Testis (tissue), 5 donors: ENCODE measurements around the gene TPM2. TPM values are rescaled to one million over a fixed set of nuclear protein-coding genes. Genes with fewer than 3 reads are reported as not detected.

Experiments
- DNase-seq: peaks from one replicate; pipeline ENCODE4 v3.0.0-alpha.2; 2019
- H3K27ac ChIP-seq, 2 donors: fragments of 200-600 bp; sonication (generic); one replicate each; pipeline ENCODE4 v1.5.1; 2019
- H3K27me3 ChIP-seq: fragments of 200-600 bp; sonication (generic); one replicate; pipeline ENCODE4 v1.5.1; 2019
- H3K36me3 ChIP-seq: fragments of 200-600 bp; sonication (generic); one replicate; pipeline ENCODE4 v1.5.1; 2017; ENCODE audit warnings: low read depth; ENCODE audit errors: missing control alignments
- H3K4me1 ChIP-seq: fragments of 200-600 bp; sonication (generic); one replicate; pipeline ENCODE4 v1.5.1; 2019
- H3K4me3 ChIP-seq, 2 donors: fragments of 200-600 bp; sonication (generic); one replicate each; pipeline ENCODE4 v1.5.1; 2017 to 2019
- H3K9me3 ChIP-seq: fragments of 200-600 bp; sonication (generic); one replicate; pipeline ENCODE4 v1.5.1; 2017
- CTCF ChIP-seq, 3 experiments: fragments of 450-650 bp in 2 of 3; fragments of 200-600 bp in 1 of 3; sonication (generic) in 1 of 3; IDR thresholded peaks; one replicate each; pipeline ENCODE4 v1.5.1; 2016 to 2019; ENCODE audit warnings: antibody characterized with exemption in 3 of 3, mild to moderate bottlenecking in 2 of 3, moderate library complexity in 1 of 3
- POLR2A ChIP-seq: fragments of 450-650 bp; IDR thresholded peaks from one replicate; pipeline ENCODE4 v1.6.1; 2017; ENCODE audit warnings: antibody characterized with exemption, mild to moderate bottlenecking, moderate library complexity
- WGBS, 2 donors: methylation state at CpG; one replicate each; pipeline ENCODE4 v1.1.5; 2018; 5-methylcytosine and 5-hydroxymethylcytosine counted together
- intact Hi-C: fragments of 100-400 bp; cut with DNase I; formaldehyde crosslinking; loops from one replicate; pipeline ENCODE4 v1.15.1; 2023; ENCODE audit warnings: low total_unique reads
- long read RNA-seq, 2 donors: transcript quantifications; one replicate each; lab custom pipeline, GENCODE V29; 2026
- polyA plus RNA-seq: library from polyadenylated mRNA; stranded (reverse); fragments of 350-450 nt; fragmentation: Illumina TruSeq; extraction: RNeasy Lipid Tissue Mini Kit (QIAGEN cat#74804); gene quantifications from one replicate; pipeline ENCODE4 v1.2.3, GENCODE V29; 2014; ENCODE audit warnings: low read depth, low replicate concordance; ENCODE audit not compliant: insufficient read depth
- total RNA-seq, 2 donors: library from RNA; depleted of rRNA; stranded (reverse); fragments of >200 nt; gene quantifications; one replicate each; pipeline ENCODE4 v1.2.3, GENCODE V29; 2016

TPM2 gene
- 100 to 1,000 TPM; 182 to 211 TPM for total RNA-seq
- 369 TPM for polyA plus RNA-seq
- long read RNA-seq, donor 1, transcript TPM2-201 (9 exons, 1,018 nt), result minor isoform, 14 of 90 reads
- long read RNA-seq, donor 1, transcript TPM2-203 (9 exons, 1,183 nt), result major isoform, 40 of 90 reads
- long read RNA-seq, donor 1, partial matches to known transcripts, result 35 of 90 reads
- long read RNA-seq, donor 1, other reads (novel, unspliced or antisense), result 0 of 90 reads
- long read RNA-seq, donor 2, transcript TPM2-201 (9 exons, 1,018 nt), result minor isoform, 6 of 39 reads
- long read RNA-seq, donor 2, transcript TPM2-203 (9 exons, 1,183 nt), result major isoform, 22 of 39 reads
- long read RNA-seq, donor 2, partial matches to known transcripts, result 10 of 39 reads
- long read RNA-seq, donor 2, other reads (novel, unspliced or antisense), result 0 of 39 reads

GRCh38 chr9:35689542-35690293 is at the start of gene TPM2:
TSS of gene TPM2 (minus strand) at chr9:35689925. CDS start at chr9:35689817, 108 bp downstream.
- 8 to 15% methylated on average over 22 to 56 of the region's 61 CpGs for WGBS, 2 donors
- intact Hi-C loops, result no loop called here
- DNase-seq, result peak; percentile 58

GRCh38 chr9:35738924-35739323 is 49.2 kb upstream of the TPM2 start:
- intact Hi-C loops, result loop anchor here (10.0 kb wide), 1 partner anchor 76 kb away; the partner anchor contains the start of genes HINT2 and SPAG8
- WGBS, 2 donors, result 80 to 88% methylated on average over 7 of the region's 7 CpGs
- TF ChIP-seq POLR2A, result no peak
- no peak for TF ChIP-seq CTCF (IDR thresholded peaks at IDR 0.05)
- no peak overlapping the region for H3K27ac ChIP-seq
- peaks cover 2% of the 10 kb centered on the region for H3K4me1 ChIP-seq
- H3K27me3 ChIP-seq, result no peaks in the 10 kb centered on the region
- DNase-seq, result no peak
- H3K36me3 ChIP-seq, result no peaks in the 10 kb centered on the region
- no peak overlapping the region for H3K4me3 ChIP-seq
- no peaks in the 10 kb centered on the region for H3K9me3 ChIP-seq

More at GRCh38 chr9:35689542-35690293, at the start of gene TPM2:
- H3K9me3 ChIP-seq, result no peaks in the 10 kb centered on the region
- H3K4me3 ChIP-seq, result peak within 1 kb of the TSS; percentile 64 to 77
- TF ChIP-seq POLR2A (no peak), CTCF (IDR thresholded peaks at IDR 0.05) (no peak)
- peak within 1 kb of the TSS; percentile 83 to 93 for H3K27ac ChIP-seq
- peaks cover 20% of the 10 kb centered on the region for H3K4me1 ChIP-seq
- H3K27me3 ChIP-seq, result no peaks in the 10 kb centered on the region
- no peaks in the 10 kb centered on the region for H3K36me3 ChIP-seq

- TF ChIP-seq POLR2A, result no peak
- TF ChIP-seq CTCF (IDR thresholded peaks at IDR 0.05), result no peak
- 73 to 84% methylated on average over 3 to 4 of the region's 4 CpGs for WGBS, 2 donors
Observed at GRCh38 chr9:35738186-35738585, 48.5 kb upstream of the TPM2 start.

GRCh38 chr9:35737143-35737542 is 47.4 kb upstream of the TPM2 start:
- H3K4me3 ChIP-seq, result no peak overlapping the region
- H3K27ac ChIP-seq, result no peak overlapping the region
- DNase-seq, result no peak
- TF ChIP-seq POLR2A (no peak), CTCF (IDR thresholded peaks at IDR 0.05) (no peak)
- peaks cover 12% of the 10 kb centered on the region for H3K4me1 ChIP-seq
- WGBS, 2 donors, result 55 to 63% methylated on average over 7 of the region's 7 CpGs
- no peaks in the 10 kb centered on the region for H3K36me3 ChIP-seq
- intact Hi-C loops, result loop anchor here (10.0 kb wide), 1 partner anchor 78 kb away; the partner anchor contains the start of genes HINT2 and SPAG8
- no peaks in the 10 kb centered on the region for H3K9me3 ChIP-seq
- no peaks in the 10 kb centered on the region for H3K27me3 ChIP-seq

More at GRCh38 chr9:35738186-35738585, 48.5 kb upstream of the TPM2 start:
- Histone ChIP-seq H3K27ac (no peak overlapping the region), H3K27me3 (no peaks in the 10 kb centered on the region), H3K4me1 (peaks cover 9% of the 10 kb centered on the region), H3K9me3 (no peaks in the 10 kb centered on the region), H3K4me3 (no peak overlapping the region), H3K36me3 (no peaks in the 10 kb centered on the region)
- DNase-seq, result no peak
- intact Hi-C loops, result loop anchor here (10.0 kb wide), 1 partner anchor 77 kb away; the partner anchor contains the start of genes HINT2 and SPAG8
